Measurements from ENCODE around the gene ABCC1. TPM values are rescaled to one million over a fixed set of nuclear protein-coding genes. Genes with fewer than 3 reads are reported as not detected.

The ABCC1 gene
- total RNA-seq, 2 experiments from 2014 or later, result 64.5 to 67.6 TPM

DNA sequence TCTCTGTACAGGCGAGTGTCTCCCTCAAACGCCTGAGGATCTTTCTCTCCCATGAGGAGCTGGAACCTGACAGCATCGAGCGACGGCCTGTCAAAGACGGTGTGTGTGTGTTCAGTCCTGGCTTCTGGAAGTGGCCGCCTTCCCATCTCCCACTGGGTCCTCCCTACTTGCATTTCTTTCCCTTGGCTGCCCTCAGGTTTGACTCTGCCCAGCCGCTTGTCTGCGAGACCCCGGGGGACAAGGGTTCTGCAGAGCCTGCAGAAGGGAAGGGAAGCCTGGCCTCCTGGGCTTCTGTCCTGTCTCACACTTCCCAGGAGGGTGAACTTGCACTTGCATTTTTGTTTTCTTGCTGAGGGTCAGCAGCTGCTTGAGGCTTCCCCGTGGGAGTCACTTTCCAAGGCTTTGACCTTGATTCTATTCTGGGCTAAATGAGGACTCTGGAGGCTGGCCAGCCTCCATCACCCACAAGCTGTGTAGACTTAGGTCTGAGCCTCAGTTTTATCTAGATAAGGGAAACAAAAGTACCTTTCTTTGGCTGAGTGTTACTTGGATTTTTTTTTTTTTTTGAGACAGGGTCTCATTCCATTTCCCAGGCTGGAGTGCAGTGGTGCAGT, 122.3 kb downstream of the ABCC1 start:
- H3K9me3 Mint-ChIP-seq, result no peaks in the 10 kb centered on the region
- DNase-seq (no peak), ATAC-seq (no peak)
- H3K4me3 Mint-ChIP-seq, result no peak overlapping the region
- CTCF ChIA-PET, result no interaction called here
- intact Hi-C loops (cut with micrococcal nuclease), result no loop called here
- TF ChIP-seq, protein P1, sequence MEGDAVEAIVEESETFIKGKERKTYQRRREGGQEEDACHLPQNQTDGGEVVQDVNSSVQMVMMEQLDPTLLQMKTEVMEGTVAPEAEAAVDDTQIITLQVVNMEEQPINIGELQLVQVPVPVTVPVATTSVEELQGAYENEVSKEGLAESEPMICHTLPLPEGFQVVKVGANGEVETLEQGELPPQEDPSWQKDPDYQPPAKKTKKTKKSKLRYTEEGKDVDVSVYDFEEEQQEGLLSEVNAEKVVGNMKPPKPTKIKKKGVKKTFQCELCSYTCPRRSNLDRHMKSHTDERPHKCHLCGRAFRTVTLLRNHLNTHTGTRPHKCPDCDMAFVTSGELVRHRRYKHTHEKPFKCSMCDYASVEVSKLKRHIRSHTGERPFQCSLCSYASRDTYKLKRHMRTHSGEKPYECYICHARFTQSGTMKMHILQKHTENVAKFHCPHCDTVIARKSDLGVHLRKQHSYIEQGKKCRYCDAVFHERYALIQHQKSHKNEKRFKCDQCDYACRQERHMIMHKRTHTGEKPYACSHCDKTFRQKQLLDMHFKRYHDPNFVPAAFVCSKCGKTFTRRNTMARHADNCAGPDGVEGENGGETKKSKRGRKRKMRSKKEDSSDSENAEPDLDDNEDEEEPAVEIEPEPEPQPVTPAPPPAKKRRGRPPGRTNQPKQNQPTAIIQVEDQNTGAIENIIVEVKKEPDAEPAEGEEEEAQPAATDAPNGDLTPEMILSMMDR (IDR thresholded peaks at IDR 0.05), result no peak
- H3K27me3 Mint-ChIP-seq, result no peaks in the 10 kb centered on the region
- H3K27ac Mint-ChIP-seq, result no peak overlapping the region
- peaks cover 10% of the 10 kb centered on the region for H3K4me1 Mint-ChIP-seq (ENCODE audit: low read depth)
- peaks cover 35% of the 10 kb centered on the region for H3K36me3 Mint-ChIP-seq (ENCODE audit: low read depth)
- POLR2A ChIA-PET, result interaction anchor here (0.7 kb wide), 1 partner anchor 12 kb away, joined by 3 read pairs; no protein-coding TSS in a partner anchor

DNA sequence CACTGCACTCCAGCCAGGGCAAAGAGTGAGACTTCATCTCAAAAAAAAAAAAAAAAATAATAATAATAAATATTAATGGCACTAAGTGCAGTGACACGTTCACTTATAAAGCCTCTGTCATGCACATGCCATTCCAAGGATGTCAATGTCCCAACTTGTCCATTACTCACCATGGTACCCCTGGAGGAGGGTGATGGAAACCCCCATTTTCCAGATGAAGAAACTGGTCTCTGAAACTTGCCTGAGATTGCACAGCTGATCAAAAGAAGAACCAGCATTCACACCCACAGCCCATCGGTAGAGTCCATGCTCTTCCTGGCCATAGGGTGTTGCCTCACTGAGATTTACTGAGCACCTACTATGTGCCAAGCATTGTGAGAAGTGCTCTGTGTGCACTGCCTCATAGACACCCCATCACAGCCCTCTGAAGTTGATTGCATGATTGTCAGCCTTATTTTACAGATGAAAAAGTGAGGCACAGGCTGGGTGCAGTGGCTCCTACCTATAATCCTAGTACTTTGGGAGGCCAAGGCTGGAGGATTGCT, 123.7 kb downstream of the ABCC1 start:
- ChIA-PET CTCF (no interaction called here), POLR2A (no interaction called here)
- no peaks in the 10 kb centered on the region for H3K9me3 Mint-ChIP-seq
- TF ChIP-seq, protein P1 (IDR thresholded peaks at IDR 0.05), result no peak
- no peak overlapping the region for H3K27ac Mint-ChIP-seq
- H3K27me3 Mint-ChIP-seq, result no peaks in the 10 kb centered on the region
- DNase-seq (no peak), ATAC-seq (no peak)
- H3K4me3 Mint-ChIP-seq, result no peak overlapping the region
- peaks cover 34% of the 10 kb centered on the region for H3K36me3 Mint-ChIP-seq (ENCODE audit: low read depth)
- intact Hi-C loops (cut with micrococcal nuclease), result no loop called here
- peaks cover 10% of the 10 kb centered on the region for H3K4me1 Mint-ChIP-seq (ENCODE audit: low read depth)

DNA sequence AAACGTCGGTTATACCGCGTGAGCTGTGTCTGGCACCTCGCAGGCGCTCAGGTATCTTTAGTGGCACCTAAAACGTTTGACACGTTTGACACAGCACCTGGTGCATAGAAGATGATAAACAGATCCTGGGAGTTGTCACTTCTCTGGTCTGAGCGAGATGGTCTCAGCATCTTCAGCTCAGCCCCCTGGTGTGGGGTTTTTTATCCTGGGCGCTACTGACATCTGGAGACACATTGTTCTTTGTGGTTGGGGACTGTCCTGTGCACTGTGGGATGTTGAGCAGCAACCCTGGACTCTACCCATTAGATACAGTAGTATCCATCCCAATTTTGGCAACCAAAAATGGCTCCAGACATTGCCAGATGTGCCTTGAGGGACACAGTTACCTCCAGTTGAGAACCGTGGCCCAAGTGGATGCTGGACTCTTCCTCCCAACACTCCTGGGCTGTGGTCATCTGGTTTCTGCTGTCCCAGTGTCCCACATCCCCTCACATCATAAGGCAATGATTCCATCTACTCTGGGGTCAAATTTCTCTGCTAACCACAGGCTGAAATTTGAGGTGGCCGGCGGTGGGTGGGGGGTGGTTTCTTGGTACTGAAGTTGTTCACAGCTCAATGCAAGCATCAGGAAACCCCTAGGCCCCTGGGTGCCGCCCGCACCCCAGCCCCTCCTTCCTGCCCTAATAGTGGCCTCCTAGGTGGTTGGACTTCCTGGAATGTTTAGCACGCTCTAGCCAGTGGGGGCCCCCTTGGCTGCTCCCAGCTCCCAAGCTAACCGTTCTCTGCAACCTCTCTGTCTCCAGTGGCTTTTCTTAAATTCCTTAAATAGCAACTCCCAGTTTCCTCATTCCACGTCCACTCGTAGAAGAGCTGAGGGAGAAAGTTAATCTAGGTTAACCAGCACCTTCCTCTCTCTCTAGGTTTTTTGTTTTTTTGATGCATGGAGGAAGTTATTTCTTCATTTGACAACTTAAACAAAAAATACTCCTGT, 124.8 kb downstream of the ABCC1 start:
- intact Hi-C loops (cut with micrococcal nuclease), result no loop called here
- Mint-ChIP-seq H3K27ac (peak overlapping the region; percentile 69), H3K4me1 (ENCODE audit: low read depth) (peaks cover 10% of the 10 kb centered on the region), H3K4me3 (no peak overlapping the region), H3K9me3 (no peaks in the 10 kb centered on the region), H3K36me3 (ENCODE audit: low read depth) (peaks cover 37% of the 10 kb centered on the region), H3K27me3 (no peaks in the 10 kb centered on the region)
- ATAC-seq (no peak), DNase-seq (no peak)
- TF ChIP-seq, protein P1 (IDR thresholded peaks at IDR 0.05), result no peak
- ChIA-PET POLR2A (no interaction called here), CTCF (no interaction called here)

DNA sequence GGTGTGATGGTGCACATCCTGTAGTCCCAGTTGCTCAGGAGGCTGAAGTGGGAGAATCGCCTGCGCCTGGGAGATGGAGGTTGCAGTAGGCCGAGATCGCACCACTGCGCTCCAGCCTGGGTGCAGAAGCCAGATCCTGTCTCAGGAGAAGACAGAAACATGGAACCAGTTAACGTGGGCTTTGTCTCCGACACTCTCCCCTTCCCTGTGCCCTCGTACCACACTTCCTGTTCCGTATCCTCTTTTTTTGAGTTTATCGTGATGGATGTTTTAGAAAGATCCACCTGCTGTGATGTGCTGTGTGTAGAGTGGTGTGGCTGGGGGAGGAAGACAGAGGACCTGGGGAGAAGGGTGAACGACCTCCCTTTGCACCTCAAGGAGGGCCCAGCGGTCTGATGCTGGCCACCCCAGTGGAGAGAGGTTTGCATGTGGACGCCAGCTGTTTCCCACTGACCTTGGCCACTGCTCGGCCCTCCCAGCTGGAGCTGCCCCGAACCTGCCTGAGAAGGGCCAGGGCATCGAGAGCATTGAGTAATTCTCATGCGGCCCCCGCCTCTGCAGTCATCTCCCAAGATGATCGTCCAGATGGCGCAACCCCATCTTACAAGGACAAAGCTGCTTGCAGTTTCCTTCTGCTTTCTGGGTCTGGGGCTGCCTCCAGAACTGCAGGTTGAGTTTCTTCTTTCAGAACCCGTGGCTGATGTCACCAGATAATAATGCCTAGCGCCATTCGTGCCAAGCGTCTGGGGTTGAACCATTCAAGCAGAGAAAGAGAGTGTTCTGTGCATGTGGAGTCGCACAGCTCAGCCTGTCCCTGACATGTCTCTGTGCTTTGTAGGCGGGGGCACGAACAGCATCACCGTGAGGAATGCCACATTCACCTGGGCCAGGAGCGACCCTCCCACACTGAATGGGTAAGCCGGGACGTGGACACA, 126.3 kb downstream of the ABCC1 start:
- POLR2A ChIA-PET, result interaction anchor here (1.2 kb wide), 1 partner anchor 12 kb away, joined by 3 read pairs; no protein-coding TSS in a partner anchor
- DNase-seq (no peak), ATAC-seq (no peak)
- intact Hi-C loops (cut with micrococcal nuclease), result no loop called here
- Mint-ChIP-seq H3K9me3 (no peaks in the 10 kb centered on the region), H3K4me1 (ENCODE audit: low read depth) (peaks cover 10% of the 10 kb centered on the region), H3K27ac (no peak overlapping the region), H3K4me3 (no peak overlapping the region), H3K27me3 (no peaks in the 10 kb centered on the region), H3K36me3 (ENCODE audit: low read depth) (peaks cover 44% of the 10 kb centered on the region)
- TF ChIP-seq, protein P1 (IDR thresholded peaks at IDR 0.05), result no peak
- CTCF ChIA-PET, result interaction anchor here (0.6 kb wide), 1 partner anchor 319 kb away, joined by 4 read pairs; no protein-coding TSS in a partner anchor

Measured in activated CD8-positive, alpha-beta T cell treated with anti-CD3 and anti-CD28 coated beads for 36 hours (primary cell).